ENCODE results near the gene DGKD. TPM values are rescaled to one million over a fixed set of nuclear protein-coding genes. Genes with fewer than 3 reads are reported as not detected.

Gene DGKD
- total and polyA plus RNA-seq, 9 of the 15 experiments (the other 6 are each of a cell fraction or from before 2014, with no cell fraction given) = 0.52 to 29.5 (median 10.6) TPM

DNA sequence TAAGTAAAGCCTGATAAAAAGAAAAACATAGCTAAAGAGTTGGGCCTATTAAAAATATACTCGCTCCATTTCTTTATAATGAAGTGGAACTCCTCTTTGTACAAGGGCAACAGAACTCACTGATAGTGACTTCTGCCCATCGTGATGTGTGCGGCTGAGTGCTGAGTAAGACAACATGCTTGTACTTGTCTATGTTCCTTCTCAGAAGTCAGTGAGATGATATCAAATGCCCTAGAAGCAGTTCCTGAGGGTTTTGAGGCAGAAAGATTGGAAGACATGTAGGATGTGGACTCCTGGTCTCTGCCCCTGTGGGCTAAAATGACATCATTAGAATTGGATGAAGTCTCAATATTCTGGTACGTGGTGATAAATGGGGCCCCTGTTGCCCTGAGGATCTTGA is 138.5 kb downstream of the DGKD start:
- POLR2A ChIA-PET = interaction anchor here (1.2 kb wide), 1 partner anchor 9 kb away, joined by 3 read pairs; no protein-coding TSS in a partner anchor
- H3K27me3 ChIP-seq (ENCODE audit: control insufficient read depth in 2 of 2, insufficient read depth in 2 of 2, low read length in 2 of 2) = no peaks in the 10 kb centered on the region

More for the DNA sequence above, 138.5 kb downstream of the DGKD start:
- Histone ChIP-seq H2AFZ (ENCODE audit: low read depth, low read length) (no peak overlapping the region), H3K9ac (ENCODE audit: insufficient read depth in 1 of 2, low read depth in 2 of 2, low read length in 2 of 2) (no peak overlapping the region), H3K9me3 (replicated peaks; ENCODE audit: control insufficient read depth, insufficient read depth, low read depth, low read length) (no peaks in the 10 kb centered on the region), H3K9me1 (ENCODE audit: control insufficient read depth, insufficient read depth, low read length) (no peaks in the 10 kb centered on the region), H3K4me2 (ENCODE audit: insufficient read depth, low read length) (no peak overlapping the region), H3K36me3 (ENCODE audit: control insufficient read depth, insufficient read depth, low read length) (peaks cover 8% of the 10 kb centered on the region; the same call in 1 of the 3 replicates), H3K4me3 (no peak overlapping the region), H3K27ac (ENCODE audit: extremely low read depth, low read depth, low read length) (no peak overlapping the region), H3K79me2 (ENCODE audit: control insufficient read depth, insufficient read depth, low read length) (no peaks in the 10 kb centered on the region), H3K4me1 (replicated peaks in 1 of 2; ENCODE audit: control insufficient read depth in 2 of 2, insufficient read depth in 2 of 2, low read length in 2 of 2) (no peaks in the 10 kb centered on the region), H4K20me1 (replicated peaks; ENCODE audit: control insufficient read depth, insufficient read depth, low read length) (no peaks in the 10 kb centered on the region)
- no TSS peak for BruUV-seq (replicated peaks)
- WGBS (ENCODE audit: insufficient coverage, low coverage, missing lambda C conversion rate) = 56% methylated on average over 4 of the region's 4 CpGs
- intact Hi-C loops (cut with micrococcal nuclease) = no loop called here
- in situ Hi-C loops (cut with MboI) = no loop called here
- CTCF ChIA-PET (ENCODE audit: low intra/inter-chr PET ratio) = no interaction called here
- no peak for DNase-seq (ENCODE audit: extremely low read depth in 1 of 4, low spot score in 3 of 4)
- TF ChIP-seq ERF (CRISPR knock-in tag; IDR thresholded peaks at IDR 0.05) = no peak
- no peak for TF ChIP-seq ZNF347 (CRISPR knock-in tag; IDR thresholded peaks at IDR 0.05; ENCODE audit: low read depth)
- TF ChIP-seq NCOR1 (IDR thresholded peaks at IDR 0.05) = no peak
- no peak for TF ChIP-seq ARID2 (IDR thresholded peaks at IDR 0.05)
- TF ChIP-seq FOSL1 (tag; conservative IDR thresholded peaks at IDR 0.05) = 0 out of 2 replicates have a peak, but pooled peaks have one; percentile 16
- TF ChIP-seq PURB (CRISPR knock-in tag; IDR thresholded peaks at IDR 0.05; ENCODE audit: low read depth) = no peak
- TF ChIP-seq, protein P1, sequence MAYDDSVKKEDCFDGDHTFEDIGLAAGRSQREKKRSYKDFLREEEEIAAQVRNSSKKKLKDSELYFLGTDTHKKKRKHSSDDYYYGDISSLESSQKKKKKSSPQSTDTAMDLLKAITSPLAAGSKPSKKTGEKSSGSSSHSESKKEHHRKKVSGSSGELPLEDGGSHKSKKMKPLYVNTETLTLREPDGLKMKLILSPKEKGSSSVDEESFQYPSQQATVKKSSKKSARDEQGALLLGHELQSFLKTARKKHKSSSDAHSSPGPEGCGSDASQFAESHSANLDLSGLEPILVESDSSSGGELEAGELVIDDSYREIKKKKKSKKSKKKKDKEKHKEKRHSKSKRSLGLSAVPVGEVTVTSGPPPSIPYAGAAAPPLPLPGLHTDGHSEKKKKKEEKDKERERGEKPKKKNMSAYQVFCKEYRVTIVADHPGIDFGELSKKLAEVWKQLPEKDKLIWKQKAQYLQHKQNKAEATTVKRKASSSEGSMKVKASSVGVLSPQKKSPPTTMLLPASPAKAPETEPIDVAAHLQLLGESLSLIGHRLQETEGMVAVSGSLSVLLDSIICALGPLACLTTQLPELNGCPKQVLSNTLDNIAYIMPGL (CRISPR knock-in tag; IDR thresholded peaks at IDR 0.05) = no peak
- no peak for ATAC-seq
- FAIRE-seq = no peak
